SJSA1 (cell line): Measurements from ENCODE around the gene OR4M2. TPM values are rescaled to one million over a fixed set of nuclear protein-coding genes. Genes with fewer than 3 reads are reported as not detected.
"Not testable (repeated sequence)": the region's sequence is repeated elsewhere in the genome, so short reads cannot be mapped to it uniquely, and the experiment has no call there.

Source experiments
- DNase-seq, 2 experiments: peaks; one replicate each; pipeline ENCODE4 v3.0.0-alpha.2; 2015 to 2020; ENCODE audit warnings: low spot score in 2 of 2, low read depth in 1 of 2
- H3K27ac ChIP-seq: fragments of 250-450 bp; sonication (Bioruptor Pico); 2 replicates; pipeline ENCODE4 v1.5.1; 2020; ENCODE audit warnings: mild to moderate bottlenecking, moderate library complexity
- H3K27me3 ChIP-seq: fragments of 250-450 bp; sonication (Bioruptor Pico); replicated peaks from 2 replicates; pipeline ENCODE4 v1.5.1; 2020; ENCODE audit warnings: mild to moderate bottlenecking, moderate library complexity
- H3K36me3 ChIP-seq: fragments of 250-450 bp; sonication (Bioruptor Pico); 2 replicates; pipeline ENCODE4 v1.5.1; 2020; ENCODE audit warnings: mild to moderate bottlenecking
- H3K4me1 ChIP-seq: fragments of 250-450 bp; sonication (Bioruptor Pico); replicated peaks from 2 replicates; pipeline ENCODE4 v1.6.1; 2021; ENCODE audit warnings: mild to moderate bottlenecking
- H3K4me3 ChIP-seq: fragments of 250-450 bp; sonication (Bioruptor Pico); 2 replicates; pipeline ENCODE4 v1.5.1; 2020; ENCODE audit warnings: mild to moderate bottlenecking
- H3K9me3 ChIP-seq: fragments of 250-450 bp; sonication (Bioruptor Pico); replicated peaks from 2 replicates; pipeline ENCODE4 v1.5.1; 2020; ENCODE audit warnings: mild to moderate bottlenecking
- total RNA-seq: library from RNA; depleted of rRNA; stranded (reverse); fragments of >200 nt; shearing (Covaris generic); gene quantifications from 2 replicates; pipeline ENCODE4 v1.2.3, GENCODE V29; 2014; rRNA removed

The OR4M2 gene
- not detected in 2 replicates for total RNA-seq

- H3K4me3 ChIP-seq, H3K27me3 ChIP-seq, H3K4me1 ChIP-seq, H3K9me3 ChIP-seq, H3K36me3 ChIP-seq, DNase-seq, H3K27ac ChIP-seq: not testable (repeated sequence)
These were observed at the start of gene OR4M2 for GRCh38 chr15:22080227-22080626. Gene OR4M2, plus strand, starts transcription at chr15:22080527. Its CDS starts 98 bp downstream, at chr15:22080625.

- H3K9me3 ChIP-seq, H3K4me1 ChIP-seq, H3K4me3 ChIP-seq, H3K36me3 ChIP-seq, H3K27me3 ChIP-seq, DNase-seq, H3K27ac ChIP-seq: not testable (repeated sequence)
These were observed 11.1 kb upstream of the OR4M2 start for GRCh38 chr15:22069267-22069666.

- H3K27ac ChIP-seq, DNase-seq, H3K4me1 ChIP-seq, H3K4me3 ChIP-seq, H3K9me3 ChIP-seq, H3K27me3 ChIP-seq, H3K36me3 ChIP-seq: not testable (repeated sequence)
These were observed 1.1 kb downstream of the OR4M2 start for GRCh38 chr15:22081386-22081785.

- not testable (repeated sequence) for H3K4me3 ChIP-seq, DNase-seq, H3K27ac ChIP-seq, H3K36me3 ChIP-seq, H3K27me3 ChIP-seq, H3K4me1 ChIP-seq, H3K9me3 ChIP-seq
These were observed 18.4 kb downstream of the OR4M2 start for GRCh38 chr15:22098616-22099253.

GRCh38 chr15:22099289-22099891 lies 19.1 kb downstream of the OR4M2 start:
- not testable (repeated sequence) for H3K27me3 ChIP-seq, H3K4me1 ChIP-seq, H3K36me3 ChIP-seq, H3K27ac ChIP-seq, DNase-seq, H3K9me3 ChIP-seq, H3K4me3 ChIP-seq

GRCh38 chr15:22122033-22122432 lies 41.7 kb downstream of the OR4M2 start:
- H3K27me3 ChIP-seq, H3K27ac ChIP-seq, H3K4me1 ChIP-seq, DNase-seq, H3K36me3 ChIP-seq, H3K9me3 ChIP-seq, H3K4me3 ChIP-seq: not testable (repeated sequence)

Other genes with a start within 250 kb of the OR4M2 start
- not detected in 2 replicates for gene POTEB, start 202.8 kb upstream of the OR4M2 start, total RNA-seq